ENCODE data around the gene ZACN.

GRCh38 chr17:76123191-76123499 is 44.2 kb downstream of the ZACN start:
- TF ChIP-seq, protein P1, sequence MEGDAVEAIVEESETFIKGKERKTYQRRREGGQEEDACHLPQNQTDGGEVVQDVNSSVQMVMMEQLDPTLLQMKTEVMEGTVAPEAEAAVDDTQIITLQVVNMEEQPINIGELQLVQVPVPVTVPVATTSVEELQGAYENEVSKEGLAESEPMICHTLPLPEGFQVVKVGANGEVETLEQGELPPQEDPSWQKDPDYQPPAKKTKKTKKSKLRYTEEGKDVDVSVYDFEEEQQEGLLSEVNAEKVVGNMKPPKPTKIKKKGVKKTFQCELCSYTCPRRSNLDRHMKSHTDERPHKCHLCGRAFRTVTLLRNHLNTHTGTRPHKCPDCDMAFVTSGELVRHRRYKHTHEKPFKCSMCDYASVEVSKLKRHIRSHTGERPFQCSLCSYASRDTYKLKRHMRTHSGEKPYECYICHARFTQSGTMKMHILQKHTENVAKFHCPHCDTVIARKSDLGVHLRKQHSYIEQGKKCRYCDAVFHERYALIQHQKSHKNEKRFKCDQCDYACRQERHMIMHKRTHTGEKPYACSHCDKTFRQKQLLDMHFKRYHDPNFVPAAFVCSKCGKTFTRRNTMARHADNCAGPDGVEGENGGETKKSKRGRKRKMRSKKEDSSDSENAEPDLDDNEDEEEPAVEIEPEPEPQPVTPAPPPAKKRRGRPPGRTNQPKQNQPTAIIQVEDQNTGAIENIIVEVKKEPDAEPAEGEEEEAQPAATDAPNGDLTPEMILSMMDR (IDR thresholded peaks at IDR 0.05) = no peak
- TF ChIP-seq POLR2A (IDR thresholded peaks at IDR 0.05) = no peak

All from esophagus squamous epithelium (tissue), 4 donors.